NCI-H146 (cell line): Measurements from ENCODE around the gene CBLC.
A peak's percentile ranks its signal among the peaks of the same experiment; 100 is the strongest.

Source experiments
- DNase-seq: peaks from one replicate; lab custom pipeline; 2025; lab: John Stamatoyannopoulos, UW

CBLC gene, protein sequence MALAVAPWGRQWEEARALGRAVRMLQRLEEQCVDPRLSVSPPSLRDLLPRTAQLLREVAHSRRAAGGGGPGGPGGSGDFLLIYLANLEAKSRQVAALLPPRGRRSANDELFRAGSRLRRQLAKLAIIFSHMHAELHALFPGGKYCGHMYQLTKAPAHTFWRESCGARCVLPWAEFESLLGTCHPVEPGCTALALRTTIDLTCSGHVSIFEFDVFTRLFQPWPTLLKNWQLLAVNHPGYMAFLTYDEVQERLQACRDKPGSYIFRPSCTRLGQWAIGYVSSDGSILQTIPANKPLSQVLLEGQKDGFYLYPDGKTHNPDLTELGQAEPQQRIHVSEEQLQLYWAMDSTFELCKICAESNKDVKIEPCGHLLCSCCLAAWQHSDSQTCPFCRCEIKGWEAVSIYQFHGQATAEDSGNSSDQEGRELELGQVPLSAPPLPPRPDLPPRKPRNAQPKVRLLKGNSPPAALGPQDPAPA

DNA sequence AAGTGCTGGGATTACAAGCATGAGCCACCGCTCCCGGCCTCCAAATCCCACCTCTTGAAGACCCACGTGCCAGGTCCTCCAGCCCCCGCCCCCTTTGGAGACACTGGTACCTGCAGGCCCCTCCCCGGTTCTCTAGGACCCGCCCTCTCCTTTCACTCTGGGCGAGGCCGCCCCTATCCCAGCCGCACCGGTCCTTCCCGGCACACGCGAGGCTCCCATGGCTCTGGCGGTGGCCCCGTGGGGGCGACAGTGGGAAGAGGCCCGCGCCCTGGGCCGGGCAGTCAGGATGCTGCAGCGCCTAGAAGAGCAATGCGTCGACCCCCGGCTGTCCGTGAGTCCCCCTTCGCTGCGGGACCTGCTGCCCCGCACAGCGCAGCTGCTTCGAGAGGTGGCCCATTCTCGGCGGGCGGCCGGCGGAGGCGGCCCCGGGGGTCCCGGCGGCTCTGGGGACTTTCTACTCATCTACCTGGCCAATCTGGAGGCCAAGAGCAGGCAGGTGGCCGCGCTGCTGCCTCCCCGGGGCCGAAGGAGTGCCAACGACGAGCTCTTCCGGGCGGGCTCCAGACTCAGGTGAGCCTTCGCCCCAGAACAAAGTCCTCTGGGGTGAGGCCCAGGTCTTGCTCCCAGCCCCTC, at the start of gene CBLC:
Gene CBLC, plus strand, starts transcription at position 176 of the 633 bp plus-strand sequence. Its CDS starts 42 bp downstream, at position 218.
- peak; percentile 98 for DNase-seq

DNA sequence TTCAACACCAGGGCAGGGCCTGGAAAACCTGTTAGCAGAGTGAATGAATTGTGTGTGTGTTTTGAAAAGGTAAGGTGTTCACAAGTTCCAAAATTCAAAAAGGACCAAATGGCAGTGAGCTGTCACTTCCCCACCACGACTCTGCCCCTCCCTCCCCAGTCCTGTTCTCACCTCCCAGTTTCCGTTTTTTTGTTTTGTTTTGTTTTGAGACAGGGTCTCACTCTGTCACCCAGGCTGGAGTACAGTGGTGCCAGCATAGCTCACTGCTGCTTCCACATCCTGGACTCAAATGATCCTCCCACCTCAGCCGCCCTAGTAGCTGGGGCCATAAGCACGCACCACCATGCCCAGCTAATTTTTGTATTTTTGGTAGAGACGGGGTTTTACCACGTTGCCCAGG, 49.5 kb upstream of the CBLC start:
- no peak for DNase-seq

DNA sequence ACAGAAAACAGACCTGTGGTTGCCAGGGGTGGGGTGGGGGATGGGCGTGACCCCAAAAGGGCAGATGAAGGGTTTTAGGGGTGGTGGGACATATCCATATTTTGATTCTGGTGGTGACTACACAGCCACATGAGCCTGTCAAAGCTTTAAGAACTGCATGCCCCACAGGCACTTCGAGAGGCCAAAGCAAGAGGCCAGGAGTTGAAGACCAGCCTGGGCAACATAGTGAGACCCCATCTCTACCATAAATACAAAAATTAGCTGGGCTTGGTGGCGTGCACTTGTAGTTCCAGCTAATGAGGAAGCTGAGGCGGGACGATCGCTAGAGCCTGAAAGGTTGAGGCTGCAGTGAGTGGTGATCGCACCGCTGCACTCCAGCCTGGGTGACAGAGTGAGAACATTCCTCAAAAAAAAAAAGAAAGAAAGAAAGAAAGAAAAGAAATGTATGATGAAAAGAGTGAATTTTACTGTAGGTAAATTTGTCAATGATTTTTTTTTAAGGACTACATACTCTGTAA, 48.1 kb upstream of the CBLC start:
- no peak for DNase-seq

DNA sequence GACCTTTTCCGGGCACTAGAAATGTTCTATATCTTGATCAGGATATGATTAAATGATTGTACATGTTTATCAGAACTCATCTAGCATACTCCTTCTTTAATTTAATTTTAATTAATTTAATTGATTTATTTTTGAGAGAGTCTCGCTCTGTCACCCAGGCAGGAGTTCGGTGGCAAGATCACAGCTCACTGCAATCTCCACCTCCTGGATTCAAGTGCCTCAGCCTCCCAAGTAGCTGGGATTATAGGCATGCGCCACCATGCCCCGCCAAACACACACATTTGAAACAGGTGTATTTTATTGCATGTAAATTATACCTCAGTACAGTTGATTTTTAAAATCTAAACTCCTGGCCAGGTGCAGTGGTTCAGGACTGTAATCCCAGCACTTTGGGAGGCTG, 46.6 kb upstream of the CBLC start:
- DNase-seq: no peak

DNA sequence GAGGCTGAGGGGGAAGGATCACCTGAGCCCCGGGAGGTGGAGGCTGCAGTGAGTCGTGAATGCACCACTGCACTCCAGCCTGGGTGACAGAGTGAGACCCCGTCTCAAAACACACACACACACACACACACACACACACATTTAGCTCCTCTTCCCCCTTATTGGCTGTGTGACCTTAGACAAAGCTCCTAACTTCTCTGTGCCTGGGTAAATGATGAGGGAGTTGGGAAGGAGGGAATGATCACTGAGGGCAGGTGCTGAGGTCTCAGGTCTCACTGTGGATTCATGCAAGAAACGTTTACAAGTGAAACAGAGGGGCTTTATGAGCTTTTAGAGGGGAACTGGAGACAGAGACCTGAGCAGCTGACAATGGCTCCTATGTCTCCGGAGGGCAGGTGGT, 46.1 kb upstream of the CBLC start:
- DNase-seq: no peak

DNA sequence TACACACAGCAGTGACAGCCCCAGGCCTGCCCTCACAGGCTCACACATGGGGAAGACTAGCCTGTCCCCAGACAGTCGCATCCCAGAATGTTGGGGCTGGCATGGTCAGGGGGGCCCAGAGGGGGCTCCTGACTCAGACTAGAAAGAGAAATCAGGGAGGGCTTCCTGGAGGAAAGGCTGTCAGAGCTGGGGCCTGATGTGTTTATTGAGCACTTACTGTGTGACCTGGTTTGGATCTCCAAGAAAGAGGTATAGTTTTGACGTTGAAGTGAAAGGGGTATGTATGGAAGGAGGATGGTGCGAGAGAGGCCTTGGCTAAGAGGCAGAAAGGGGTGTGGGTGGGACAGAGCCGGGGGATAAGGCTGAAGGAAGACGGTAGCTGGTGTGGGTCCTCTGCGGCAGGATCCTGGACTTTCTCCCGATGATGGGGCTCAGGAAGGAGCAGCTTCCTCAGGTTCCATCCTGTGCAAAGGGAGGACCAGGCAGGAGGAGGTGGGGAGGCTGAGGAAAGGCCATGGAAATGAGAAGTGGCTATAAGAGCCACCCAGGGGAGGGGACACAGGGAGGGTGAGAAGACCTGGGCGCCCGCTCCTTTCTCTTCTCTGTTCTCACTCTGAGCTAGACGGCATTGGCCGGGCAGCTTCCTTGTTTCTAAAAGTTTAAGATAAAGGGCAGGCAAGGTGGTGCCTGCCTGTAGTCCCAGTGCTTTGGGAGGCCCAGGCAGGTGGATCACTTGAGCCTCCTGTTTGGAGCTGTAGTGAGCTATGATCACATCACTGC, 45.3 kb upstream of the CBLC start:
- DNase-seq: no peak

DNA sequence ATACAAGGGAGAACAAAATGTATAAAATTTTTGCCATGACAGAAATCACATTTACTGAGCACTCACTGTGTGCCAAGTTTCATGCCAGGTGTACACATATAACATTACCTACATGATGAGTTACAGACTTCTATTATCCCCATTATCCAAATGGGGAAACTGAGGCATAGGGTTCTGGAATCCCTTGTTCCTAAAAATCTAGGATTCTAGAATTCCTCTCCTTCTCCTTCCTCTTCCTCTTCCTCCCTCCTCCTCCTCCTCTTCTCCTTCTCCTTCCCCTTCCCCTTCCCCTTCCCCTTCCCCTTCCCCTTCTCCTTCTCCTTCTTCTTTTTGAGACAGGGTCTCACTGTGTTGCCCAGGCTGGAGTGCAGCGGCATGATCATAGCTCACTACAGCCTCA, 43.3 kb upstream of the CBLC start:
- DNase-seq: no peak

DNA sequence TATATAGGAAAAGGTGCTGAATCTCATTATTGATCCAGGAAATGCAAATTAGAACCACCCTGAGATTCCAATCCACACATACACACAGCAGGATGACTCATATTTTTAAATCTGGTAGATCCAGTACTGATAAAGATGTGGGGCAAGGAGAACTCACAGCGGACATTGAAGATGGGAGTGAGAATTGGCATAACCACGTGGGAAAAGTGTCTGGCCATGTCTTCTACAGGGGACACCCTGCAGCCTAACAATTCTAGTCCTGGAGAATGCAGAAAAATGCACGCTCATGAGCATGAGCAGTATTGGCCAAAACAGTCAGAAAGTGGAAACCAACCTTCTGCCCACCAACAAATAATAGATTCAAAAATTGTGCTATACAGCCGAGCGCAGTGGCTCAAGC, 42.7 kb upstream of the CBLC start:
- no peak for DNase-seq

DNA sequence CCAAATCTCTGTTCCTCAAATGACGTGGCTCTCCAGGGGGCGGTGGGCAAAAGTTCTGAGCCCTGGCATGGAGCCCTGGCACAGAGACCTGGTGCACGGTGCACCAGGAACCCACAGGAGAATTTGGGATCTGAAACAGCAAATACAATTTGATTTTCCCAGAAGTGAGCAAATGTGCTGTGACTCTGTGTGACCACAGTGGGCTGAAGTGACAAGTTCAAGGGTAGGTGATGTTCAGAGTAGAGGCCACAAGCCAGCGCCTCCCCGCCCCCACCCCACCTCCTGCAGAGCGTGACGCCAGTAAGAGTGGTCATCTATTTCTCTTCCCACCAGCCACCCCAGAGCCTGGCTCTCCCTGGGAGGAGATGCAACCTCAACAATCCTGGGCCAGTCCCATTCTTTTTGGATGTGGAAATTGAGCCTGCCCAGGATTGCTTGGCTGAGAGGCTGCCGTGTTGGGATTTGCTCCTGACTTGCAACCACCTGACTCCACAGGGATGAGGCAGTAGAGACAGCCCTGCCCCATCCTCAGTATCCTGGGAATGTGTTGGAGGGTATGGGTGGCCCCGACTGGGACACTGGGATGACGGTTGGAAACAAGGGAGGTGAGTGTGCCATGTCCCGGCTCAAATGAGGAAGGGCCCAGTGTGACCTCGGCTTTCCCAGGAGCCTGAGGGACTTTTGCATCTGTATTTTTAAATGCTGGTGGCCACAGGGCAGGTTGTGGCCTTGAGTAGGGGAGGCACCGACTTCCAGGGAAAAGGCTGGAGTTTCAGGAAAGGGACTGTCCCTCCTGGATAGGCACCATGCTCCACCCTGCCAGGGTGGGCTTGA, 40.2 kb upstream of the CBLC start:
- DNase-seq: no peak

DNA sequence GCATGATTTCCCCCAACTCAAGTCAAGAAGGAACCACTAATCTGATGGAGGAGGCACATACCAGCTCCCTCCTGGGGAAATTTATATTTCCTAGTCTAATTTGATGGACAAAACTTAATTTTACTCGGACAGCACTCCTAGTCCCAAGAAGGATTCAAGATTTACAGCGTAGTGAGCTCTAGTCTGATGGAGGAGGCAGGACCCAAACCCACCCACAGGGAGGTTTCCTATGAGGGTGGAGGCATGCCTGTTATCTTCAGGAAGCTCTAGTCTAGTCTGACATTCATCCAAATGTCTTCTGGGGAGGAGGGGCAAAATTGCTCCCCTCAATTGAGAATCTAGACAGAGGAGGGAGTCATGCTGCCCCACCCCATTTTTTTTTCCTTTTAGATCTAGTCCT, 39.6 kb upstream of the CBLC start:
- no peak for DNase-seq

DNA sequence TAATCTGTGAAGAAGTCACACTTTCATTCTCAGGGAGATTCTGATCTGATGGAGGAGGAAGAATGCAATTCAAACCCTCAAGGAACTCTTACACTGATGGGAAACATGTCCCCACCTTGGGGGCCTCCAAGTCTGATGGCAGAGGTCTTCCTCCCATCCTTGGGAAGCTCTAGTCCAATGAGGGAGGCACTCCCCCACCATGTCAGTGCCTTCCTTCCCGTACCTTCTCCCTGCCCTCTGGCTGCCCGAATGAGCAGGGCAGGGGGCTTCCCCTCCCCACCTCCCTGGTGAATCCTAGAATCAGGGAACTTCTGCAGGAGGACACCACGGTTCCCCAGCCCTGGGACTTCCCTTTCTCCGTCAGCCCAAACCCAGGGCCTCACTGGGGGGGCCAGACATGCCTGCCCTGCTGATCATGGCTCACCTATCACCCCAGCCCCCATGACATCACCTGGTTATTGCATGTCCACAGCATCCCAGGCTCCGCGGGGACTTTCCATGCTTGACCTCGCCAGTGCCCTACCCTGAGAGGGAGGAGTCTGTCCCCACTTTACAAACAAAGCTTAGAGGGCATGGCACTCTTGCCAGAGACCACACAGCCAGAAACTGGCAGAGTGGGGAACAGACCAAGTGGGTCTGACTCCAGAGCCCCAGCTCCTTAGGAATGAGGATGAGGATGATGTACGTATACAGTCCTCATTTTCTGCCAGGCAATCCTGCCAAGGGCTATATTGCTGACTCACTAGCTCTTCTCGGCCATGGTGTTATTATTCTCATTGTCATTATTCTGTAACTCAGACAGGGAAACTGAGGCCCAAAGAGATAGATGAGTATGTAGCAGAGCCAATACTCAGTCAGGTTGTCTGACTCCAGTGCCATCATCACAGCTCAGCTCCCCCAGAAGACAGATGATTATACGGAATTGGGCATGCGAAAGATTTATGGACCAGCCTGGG, 38.8 kb upstream of the CBLC start:
- DNase-seq: no peak

DNA sequence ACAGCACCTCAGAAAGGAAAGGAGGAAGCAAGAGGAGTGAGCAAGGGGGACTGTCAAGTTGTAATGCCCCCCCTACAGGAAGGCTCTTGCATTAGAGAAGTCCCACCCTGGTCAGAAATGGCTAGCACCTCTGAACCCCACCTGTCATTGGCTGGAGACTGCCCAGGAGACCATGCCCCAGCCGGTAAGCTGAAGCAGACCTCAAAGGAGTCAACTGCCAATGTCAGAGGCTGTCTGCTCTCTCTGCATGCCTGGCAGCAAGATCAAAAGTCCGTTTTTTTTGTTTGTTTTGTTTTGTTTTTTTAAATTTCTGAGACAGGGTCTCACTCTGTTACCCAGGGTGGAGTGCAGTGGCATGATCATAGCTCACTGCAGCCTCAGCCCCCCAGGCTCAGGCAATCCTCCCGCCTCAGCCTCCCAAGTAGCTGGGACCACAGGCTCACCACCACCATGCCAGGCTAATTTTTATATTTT, 37.3 kb upstream of the CBLC start:
- DNase-seq: no peak

DNA sequence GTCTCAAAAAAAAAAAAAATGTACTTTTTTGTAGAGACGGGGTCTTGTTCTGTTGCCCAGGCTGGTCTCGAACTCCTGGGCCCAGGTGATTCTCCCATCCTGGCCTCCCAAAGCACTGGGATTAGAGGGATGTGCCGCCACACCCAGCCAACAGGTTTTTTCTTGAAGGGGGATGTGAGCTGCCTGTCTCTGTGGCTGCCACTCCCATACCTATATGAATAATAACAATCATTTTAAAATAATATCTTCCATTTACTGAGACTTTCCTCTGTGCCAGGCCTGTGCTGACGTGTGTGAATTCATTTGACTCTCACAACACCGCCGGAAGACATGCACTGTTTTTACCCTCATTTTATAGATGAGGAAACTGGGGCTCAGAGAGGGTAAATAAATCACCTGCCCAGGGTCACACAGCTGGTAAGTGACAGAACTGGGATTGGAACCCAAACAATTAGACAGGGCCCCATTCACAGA, 36.4 kb upstream of the CBLC start:
- DNase-seq: no peak

DNA sequence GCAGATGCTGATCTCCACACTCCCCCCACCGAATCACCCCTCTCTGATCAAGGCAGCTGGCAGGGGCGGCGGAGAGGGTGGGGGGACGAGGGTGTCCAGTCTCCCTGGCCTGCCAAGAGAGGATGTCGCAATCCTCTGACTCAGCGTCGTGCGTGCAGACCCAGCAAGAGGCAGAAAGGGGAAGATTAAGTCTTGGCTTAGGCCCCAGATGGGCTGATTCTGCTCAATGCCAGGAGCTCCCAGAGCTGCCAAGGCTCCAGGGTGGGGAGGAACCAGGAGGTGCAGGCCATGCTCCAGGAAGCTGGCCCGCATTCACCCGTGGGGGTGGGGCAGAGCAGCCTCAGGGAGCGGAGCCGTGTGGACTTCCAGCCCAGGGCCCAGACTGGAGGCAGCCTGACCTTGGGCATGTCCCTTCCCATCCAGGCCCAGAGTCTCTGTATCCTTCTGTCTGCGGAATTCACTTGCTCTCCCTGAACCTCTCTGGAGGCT, 35.8 kb upstream of the CBLC start:
- DNase-seq: no peak

DNA sequence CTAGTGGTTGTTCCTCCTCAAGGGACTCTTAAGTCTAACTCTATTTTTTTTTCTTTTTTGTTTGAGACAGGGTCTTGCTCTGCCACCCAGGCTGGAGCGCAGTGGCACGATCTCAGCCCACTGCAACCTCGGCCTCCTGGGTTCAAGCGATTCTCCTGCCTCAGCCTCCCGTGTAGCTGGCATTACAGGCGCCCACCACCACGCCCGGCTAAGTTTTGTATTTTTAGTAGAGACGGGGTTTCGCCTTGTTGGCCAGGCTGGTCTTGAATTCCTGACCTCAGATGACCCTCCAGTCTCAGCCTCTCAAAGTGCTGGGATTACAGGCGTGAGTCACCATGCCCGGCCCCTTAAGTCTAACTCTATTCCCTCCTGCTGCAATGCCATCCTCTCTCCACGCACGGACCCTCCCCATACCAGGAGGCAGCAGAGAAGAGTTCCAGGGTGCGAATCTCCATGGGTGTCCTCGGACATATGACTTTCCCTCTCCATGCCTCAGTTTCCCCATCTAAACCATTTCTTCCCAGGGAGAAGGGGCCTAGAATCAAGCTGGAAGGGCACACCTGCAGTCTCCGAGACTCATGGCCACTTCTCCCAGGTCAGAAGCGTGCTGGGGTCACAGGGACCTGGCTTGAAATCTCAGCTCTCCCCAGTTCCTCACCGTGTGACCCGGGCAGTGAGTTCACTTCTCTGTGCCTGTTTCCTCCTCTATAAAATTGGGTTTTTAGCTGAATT, 35.2 kb upstream of the CBLC start:
- DNase-seq: no peak

DNA sequence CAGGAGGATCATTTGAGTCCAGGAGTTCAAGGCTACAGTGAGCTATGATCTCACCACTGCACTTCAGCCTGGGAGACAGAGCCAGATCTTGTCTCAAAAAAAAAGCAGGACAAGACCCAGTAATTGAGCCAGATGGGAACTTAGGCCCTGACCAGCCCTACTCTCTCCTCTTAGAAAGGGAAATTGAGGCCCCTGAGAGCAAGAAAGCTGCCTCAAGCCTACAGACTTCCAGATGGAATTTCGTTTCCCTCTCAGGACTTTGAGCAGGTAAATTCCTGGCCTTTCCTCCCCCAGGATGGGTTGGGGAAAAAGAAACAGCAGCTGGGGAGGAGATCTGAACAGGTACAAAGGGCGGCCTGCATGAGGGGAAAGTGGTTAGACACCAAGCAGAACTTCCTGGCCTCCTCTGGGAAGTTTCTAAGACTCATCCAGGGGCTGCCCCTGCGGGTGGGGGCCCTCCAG, 32.8 kb upstream of the CBLC start:
- no peak for DNase-seq

DNA sequence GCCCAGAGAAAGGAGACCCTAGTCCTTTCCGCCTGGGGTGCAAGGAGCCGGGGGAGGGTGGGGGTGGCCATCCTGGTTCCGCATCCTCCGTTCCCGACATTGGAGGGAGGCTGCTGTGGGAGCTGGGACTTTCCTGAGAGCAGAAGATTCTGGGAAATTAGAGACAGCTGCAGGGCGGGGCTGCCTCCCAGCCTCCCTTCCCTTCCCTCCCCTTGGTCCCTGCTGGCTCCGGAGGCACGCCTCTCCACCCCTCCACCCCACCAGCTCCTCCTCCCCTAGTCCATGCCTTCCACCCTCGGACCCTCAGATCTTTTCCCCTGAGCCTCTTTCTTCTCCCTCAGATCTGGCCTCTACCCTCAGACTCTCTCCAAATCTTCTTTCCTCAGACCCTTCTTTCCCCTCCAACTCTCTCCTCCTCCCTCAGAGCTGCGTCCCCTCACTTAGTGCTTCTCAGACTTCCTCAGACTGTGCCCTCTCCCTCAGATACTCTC, 32.3 kb upstream of the CBLC start:
- peak; percentile 17 for DNase-seq

DNA sequence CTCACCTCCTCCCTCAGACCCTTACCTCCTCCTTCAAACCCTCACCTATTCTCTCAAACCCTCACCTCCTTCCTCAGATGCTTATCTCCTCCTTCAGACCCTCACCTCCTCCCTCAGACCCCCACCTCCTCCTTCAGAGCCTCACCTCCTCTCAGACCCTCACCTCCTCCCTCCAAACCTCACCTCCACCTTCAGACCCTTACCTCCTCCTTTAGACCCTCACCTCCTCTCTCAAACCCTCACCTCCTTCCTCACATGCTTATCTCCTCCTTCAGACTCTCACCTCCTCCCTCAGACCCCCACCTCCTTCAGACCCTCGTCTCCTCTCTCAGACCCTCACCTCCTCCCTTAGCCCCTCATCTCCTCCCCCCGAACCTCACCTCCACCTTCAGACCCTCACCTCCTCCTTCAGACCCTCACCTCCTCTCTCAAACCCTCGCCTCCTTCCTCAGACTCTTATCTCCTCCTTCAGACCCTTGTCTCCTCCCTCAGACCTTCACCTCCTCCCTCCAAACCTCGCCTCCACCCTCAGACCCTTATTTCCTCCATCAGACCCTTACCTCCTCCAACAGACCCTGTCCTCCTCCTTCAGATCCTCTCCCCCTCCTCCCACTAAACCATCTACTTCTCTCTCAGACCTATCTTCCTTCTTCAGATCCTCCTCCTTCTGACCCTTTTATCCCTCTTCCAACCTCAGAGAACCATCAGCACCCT, 31.6 kb upstream of the CBLC start:
- DNase-seq: no peak

DNA sequence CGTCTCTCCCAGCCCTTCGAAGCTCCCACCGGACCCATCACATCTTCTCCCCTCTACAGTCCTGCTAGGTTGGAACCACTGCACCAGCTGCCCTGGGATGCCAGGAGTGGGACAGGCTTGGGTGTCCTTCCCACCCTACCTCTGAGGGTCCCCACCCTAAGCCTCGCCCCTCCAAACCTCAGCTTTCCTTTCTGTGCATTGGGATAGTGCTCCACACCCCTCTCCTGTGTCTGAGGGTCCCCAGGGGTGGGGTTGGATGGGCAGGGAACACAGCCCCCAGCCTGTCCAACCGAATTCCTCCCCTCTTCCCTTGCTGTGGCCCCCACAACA, 31.1 kb upstream of the CBLC start:
- no peak for DNase-seq
